Activated gamma-delta T cell treated with anti-CD3 and anti-CD28 coated beads, Interleukin-2, amount 50 U/mL, for 16 hours (primary cell): ENCODE measurements around the gene UPK1A.
"Not testable (repeated sequence)": the region's sequence is repeated elsewhere in the genome, so short reads cannot be mapped to it uniquely, and the experiment has no call there.

Experiments used
- DNase-seq: peaks from one replicate; pipeline ENCODE4 v3.0.0-alpha.2; 2020; ENCODE audit warnings: low read depth

The UPK1A gene

DNA sequence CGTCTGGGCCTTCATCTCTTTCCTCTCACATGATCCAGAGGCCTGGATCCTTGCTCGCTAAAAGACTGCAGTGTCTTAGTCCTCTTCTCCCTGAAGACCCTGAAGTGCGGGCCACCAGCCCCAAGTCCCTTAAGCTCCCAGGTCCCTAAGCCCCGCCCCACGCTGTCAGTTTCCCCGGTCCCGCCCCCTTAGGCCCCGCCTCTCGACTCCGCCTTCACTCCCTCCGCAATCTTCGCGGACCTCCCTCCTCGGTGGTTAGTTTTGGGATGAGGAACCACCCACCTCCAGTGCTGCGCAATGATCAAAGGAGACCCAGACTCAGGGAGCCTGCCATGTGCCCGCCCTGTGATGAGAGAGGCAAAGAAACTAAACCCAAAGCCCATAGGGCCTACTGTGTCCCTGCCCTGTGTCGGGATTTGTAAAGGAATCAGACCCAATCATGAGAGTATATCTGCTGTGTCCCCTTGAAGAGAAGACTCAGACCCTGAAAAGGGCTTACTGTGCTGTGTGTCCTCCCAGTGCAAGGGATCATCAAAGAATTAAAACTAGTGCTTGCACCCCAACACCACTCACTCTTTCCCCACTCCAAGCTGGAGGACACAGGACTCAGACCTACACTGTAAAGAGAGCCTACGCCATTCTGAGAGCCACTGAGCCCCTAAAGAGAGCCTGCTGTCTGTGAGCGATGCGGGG lies 21.2 kb upstream of the UPK1A start:
- DNase-seq: peak; percentile 42

GRCh38 chr19:35645680-35646511 lies 20.4 kb upstream of the UPK1A start:
- no peak for DNase-seq

DNA sequence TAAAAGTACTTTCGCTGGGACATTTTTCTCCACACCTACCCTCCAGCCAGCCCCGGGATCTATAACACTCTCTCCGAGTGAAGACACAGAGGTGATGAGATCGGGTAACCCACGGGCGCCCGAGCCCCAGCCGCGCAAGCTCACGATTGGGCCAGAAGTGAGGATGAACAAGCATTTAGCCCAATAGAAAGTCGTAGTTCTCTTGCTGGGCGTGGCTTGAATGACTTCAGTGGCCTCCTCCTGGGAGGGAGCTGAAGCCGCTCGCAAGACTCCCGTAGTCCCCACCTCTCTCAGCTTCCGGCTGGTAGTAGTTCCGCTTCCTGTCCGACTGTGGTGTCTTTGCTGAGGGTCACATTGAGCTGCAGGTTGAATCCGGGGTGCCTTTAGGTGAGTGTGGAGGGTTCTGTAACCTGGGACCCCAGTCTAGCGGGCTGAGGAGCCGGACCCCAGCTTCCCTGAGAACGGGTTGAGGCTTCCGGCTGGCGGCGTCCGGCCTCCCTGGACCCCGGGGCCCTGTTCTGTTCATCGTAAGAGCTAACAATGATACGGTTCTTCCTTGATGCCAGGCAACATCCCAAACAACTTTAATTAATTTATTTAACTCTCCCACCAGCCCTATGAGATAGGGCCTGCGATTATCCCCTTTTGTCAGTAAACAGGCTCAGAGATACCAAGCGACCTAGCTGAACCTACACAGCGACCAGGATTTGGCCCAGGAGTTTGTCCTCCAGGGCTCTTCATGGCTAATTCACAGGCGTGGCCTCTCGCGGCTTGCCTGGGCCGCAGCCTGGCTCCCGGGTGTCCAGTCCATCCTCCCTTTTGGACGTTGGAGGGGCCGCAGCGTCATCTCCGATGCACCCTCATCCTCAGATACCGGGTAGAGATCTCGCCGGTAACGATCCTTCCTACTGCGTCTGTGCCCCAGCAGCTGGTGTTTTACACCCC lies 18.0 kb upstream of the UPK1A start, which contains the start of gene COX6B1:
Gene COX6B1, plus strand, starts transcription at position 307 of the 945 bp plus-strand sequence. CDS start 2,921 bp downstream, outside the sequence.
- DNase-seq: peak; percentile 89

DNA sequence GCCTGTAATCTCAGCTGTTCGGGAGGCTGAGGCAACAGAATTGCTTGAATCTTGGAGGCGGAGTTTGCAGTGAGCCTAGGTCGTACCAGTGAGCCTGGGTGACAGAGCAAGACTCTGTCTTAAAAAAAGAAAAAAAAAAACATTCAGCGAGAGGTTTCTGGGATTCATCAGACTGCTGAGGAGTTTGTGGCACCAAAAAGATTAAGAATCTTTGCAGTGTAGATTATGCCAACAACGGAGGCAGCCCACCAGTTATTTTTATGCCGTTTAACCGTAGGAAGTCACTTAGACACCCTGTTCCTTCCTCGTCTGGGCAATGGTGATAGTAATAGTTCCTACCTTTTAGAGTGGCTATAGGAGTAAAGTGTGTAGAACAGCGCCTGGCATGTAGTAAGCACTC lies 15.7 kb upstream of the UPK1A start:
- DNase-seq: no peak

DNA sequence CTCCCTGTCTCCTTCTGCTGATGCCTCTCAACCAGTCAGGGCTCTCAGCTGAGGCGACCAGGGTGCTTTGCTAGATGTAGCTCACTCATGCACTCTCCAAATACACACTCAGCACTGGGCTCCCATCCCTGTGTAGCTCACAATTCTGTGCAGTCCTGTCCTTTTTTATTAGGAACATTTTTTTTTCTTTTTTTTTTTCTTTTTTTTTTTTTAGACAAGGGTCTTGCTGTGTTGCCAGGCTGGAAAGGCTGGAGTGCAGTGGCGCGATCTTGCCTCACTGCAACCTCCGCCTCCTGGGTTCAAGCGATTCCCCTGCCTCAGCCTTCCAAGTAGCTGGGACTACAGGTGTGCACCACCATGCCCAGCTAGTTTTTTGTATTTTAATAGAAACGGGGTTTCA lies 11.5 kb upstream of the UPK1A start:
- not testable (repeated sequence) for DNase-seq

- no peak for DNase-seq
Observed at GRCh38 chr19:35655600-35655999, 10.7 kb upstream of the UPK1A start.

DNA sequence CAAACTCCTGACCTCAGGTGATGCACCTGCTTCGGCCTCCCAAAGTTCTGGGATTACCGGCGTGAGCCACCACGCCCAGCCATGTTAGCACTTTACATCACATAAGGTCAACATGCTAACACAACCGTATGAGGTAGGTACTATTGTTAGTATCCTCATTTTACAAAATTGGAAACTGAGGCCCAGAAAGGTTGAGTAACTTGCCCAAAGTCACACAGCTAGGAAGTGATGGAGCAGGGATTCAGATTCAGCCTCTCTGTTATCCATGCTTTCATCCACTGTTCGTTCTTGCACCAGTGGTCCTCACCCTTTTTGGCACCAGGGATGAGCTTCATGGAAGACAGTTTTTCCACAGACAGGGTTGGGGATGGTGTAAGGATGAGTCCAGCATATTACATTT lies 9.6 kb upstream of the UPK1A start:
- no peak for DNase-seq

- no peak for DNase-seq
Observed at GRCh38 chr19:35657904-35658700, 8.2 kb upstream of the UPK1A start.

GRCh38 chr19:35661995-35662340 lies 4.3 kb upstream of the UPK1A start:
- no peak for DNase-seq

DNA sequence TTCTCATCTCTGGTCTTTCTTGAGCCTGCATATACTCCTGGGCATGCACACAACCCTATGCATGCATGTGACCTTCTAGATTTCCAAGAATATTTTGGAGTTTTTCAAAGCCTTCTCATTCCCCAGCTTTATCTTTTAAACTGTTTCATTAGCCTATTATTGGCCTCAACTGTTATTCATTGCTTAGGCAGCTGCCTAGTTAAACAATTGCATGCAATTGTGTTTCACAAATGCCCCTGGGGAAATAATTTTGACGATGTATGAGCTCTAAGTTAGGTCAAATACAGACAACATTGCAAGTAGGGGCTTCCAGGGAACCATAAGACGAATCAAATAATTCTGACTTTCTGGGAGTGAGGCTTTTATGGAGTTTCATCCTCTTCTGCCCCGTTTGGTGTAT lies 2.3 kb upstream of the UPK1A start:
- DNase-seq: no peak

GRCh38 chr19:35665157-35665556 lies 1.2 kb upstream of the UPK1A start:
- no peak for DNase-seq

DNA sequence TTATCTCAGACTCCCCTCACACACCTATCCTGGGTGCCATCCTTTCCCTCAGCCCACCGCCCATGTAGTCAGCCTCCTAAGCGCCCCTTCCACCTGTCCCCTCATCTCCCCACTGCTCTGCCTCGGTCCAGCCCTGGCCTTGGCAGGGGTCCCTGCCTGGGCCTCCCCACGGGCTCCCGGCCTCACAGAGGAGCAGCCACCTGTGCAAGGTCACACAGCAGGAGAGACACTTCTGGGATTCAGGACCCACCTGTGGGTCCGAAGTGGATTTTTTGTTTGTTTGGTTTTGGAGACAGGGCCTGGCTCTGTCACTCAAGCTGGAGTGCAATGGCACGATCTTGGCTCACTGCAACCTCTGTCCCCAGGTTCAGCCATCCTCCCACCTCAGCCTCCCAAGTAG lies 713 bp upstream of the UPK1A start:
- no peak for DNase-seq

DNA sequence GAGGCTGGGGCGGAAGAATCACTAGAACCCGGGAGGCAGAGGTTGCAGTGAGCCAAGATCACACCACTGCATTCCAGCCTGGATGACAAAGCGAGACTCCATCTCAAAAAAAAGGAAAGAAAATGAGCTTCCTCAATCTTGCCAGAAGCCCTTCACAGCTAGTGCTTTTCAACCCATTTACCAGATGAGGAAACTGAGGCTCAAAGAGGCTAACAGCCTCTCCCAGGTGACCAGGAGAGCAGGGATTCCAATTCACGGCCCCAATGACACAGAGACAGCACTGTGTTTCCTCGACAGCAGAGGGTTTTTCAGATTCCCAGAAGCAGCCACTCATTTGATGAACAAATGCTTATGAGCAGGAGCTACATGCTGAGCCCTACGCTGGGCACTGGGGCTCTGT lies 3.2 kb downstream of the UPK1A start:
- no peak for DNase-seq

DNA sequence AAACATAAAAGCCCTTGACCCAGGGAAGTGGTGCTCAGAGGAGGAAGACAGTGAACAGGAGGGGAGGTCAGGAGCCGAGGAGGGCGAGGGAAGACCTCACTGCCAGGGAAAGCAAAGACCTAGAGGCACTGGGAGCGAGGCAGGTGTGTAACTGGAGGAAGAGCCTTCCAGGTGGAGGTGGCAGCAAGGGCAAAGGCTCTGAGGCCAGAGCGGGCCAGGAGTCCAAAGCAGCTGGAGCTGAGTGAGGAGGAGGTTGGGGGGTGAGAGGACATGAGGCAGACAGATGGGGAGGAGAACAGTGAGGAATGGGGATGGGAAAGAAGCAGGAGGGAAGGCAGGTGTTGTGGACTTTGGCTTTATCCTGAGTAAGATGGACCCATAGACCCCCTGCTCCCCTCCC lies 3.7 kb downstream of the UPK1A start:
- DNase-seq: no peak

DNA sequence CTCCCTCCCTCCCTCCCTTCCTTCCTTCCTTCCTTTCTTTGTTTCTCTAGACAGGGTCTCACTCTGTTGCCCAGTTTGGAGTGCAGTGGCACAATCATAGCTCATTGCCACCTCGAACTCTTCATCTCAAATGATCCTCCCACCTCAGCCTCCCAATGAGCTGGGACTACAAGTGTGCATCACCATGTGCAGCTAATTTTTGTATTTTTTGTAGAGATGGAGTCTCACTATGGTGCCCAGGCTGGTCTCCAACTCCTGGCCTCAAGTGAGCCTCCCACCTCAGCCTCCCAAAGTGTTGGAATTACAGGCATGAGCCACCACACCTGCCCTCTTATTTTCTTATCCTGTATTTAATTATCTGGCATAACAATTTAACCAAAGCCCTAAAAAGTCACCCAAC lies 4.4 kb downstream of the UPK1A start:
- DNase-seq: no peak

GRCh38 chr19:35671818-35672217 lies 5.5 kb downstream of the UPK1A start:
- no peak for DNase-seq

DNA sequence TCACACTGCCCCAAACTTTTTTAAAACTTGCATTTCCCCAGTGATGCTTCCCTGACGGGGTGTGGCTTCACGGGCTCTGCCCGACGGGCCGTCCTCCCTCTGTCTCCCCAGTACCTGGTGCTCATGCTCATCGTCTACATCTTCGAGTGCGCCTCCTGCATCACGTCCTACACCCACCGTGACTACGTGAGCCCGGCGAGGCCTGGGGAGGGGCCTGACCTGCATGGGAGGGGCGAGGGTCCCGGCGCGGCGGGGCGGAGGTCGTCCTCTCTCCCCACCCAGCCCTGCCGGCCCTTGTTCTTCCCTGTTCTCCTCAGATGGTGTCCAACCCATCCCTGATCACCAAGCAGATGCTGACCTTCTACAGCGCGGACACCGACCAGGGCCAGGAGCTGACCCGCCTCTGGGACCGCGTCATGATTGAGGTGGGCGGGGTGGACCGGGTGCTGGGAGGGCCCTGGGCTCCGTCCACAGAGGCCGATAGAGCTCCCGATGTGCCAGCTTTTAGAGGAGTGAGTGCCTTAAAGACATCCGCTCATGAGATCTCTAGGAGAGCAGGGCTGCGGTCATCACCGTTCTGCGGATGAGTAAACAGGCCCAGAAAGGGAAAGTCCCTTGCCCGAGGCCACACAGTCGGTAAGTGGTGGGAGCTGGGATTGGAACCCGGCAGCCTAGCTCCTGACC lies 6.9 kb downstream of the UPK1A start:
- DNase-seq: peak; percentile 18

GRCh38 chr19:35675589-35676140 lies 9.3 kb downstream of the UPK1A start:
- DNase-seq: no peak

GRCh38 chr19:35689836-35690235 lies 23.5 kb downstream of the UPK1A start:
- no peak for DNase-seq

GRCh38 chr19:35691106-35691505 lies 24.8 kb downstream of the UPK1A start:
- DNase-seq: not testable (repeated sequence)

- DNase-seq: no peak
Observed at GRCh38 chr19:35692010-35692409, 25.7 kb downstream of the UPK1A start.
